HG02798 (cell line): ENCODE measurements around the gene KIF12.

Experiments used
- ATAC-seq: cut with Tn5 transposase; IDR thresholded peaks from one replicate; pipeline ENCODE4 v1.9.1; 2021; ENCODE audit warnings: mild to moderate bottlenecking; ENCODE audit not compliant: unreplicated experiment, poor library complexity

KIF12 gene

GRCh38 chr9:114124138-114124537 lies 25.0 kb upstream of the KIF12 start:
- ATAC-seq: no peak

DNA sequence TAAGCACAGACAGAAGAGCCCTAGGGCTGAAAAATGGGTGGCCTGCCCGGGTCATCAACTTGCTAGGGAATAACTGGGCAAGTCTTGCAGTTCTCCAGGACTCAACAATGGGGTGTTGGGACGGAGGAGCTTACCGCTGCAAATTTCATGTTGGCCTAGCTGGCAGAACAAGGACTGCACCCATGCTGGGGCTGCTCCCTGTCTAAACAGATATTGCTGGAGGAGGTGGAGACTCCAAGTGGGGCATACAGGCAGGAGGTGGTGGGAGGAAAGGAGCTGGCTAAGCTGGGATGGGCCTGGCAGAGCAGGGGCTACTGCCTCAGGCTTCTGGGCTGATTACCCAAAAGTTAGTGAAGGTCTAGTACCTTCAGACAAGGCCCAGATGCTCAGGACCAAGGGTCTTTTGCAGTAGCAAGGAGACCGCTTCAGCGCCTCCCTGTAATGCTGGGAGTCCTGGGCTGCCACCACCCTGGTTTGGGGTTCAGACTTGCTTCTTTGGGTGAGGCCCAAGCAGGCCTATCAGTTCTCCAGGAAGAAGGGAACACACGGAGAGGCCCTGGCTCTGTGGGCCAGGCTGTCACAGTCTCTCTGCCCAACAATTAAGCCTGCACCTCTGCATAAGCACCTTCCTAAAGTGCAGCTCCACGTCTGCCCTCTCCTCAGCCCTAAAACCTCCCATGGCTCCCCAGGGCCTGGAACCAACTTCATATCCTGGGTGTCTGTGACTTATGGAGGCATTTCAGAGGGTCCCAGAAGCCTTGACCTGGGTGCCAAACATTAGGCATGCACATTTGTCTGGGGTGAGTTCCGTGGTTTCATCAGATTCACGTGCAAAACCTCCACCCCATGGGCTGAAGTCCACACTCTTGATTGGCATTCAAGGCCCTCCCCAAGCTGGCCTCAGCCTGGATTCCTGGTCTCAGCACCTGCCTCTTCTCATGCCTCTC lies 24.2 kb upstream of the KIF12 start:
- ATAC-seq: no peak

GRCh38 chr9:114122136-114123027 lies 23.3 kb upstream of the KIF12 start:
- ATAC-seq: no peak

DNA sequence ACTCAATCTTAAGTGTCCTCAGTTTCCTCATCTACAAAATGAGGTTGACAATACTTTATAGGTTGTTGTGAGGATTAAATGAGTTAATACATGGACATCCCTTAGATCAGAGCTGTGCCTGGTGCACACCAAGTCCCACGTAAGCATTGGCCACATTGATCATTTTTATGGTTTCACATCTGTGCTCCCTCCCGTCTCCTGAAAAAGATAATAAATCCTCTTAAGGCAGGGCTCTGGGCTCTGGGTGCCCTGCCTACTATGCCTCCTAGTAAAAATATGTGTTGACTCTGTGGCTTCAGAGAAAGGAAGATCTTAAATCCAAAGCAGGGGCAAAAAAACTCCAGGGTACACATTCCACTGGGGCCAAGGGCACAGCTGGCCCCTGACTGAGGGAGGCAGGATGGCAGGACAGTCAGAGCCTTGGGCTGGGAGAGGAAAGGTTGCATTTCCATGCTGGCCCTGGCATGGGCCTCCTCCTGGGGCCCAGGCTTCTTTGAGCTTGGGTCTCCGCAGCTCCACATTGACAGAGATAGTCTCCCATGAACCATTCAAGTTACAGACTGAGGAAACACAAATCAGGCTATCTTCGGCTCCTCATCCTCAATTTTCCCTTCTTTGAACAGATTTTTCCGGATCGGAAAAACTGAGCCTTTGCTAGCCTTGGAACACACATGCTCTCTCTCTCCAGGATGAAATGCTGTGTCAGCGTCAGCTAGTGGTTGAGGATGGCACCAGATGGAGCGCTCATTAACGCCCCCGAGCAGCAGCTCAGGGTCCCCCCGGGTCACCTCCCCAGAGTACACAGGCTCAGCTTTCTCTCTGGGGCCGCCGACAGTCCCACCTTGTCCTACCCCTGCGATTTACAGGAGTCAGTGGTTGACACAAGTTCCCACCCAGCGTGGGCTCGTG lies 22.4 kb upstream of the KIF12 start:
- ATAC-seq: no peak

- ATAC-seq: no peak
Measured at GRCh38 chr9:114120192-114121014, 21.3 kb upstream of the KIF12 start.

DNA sequence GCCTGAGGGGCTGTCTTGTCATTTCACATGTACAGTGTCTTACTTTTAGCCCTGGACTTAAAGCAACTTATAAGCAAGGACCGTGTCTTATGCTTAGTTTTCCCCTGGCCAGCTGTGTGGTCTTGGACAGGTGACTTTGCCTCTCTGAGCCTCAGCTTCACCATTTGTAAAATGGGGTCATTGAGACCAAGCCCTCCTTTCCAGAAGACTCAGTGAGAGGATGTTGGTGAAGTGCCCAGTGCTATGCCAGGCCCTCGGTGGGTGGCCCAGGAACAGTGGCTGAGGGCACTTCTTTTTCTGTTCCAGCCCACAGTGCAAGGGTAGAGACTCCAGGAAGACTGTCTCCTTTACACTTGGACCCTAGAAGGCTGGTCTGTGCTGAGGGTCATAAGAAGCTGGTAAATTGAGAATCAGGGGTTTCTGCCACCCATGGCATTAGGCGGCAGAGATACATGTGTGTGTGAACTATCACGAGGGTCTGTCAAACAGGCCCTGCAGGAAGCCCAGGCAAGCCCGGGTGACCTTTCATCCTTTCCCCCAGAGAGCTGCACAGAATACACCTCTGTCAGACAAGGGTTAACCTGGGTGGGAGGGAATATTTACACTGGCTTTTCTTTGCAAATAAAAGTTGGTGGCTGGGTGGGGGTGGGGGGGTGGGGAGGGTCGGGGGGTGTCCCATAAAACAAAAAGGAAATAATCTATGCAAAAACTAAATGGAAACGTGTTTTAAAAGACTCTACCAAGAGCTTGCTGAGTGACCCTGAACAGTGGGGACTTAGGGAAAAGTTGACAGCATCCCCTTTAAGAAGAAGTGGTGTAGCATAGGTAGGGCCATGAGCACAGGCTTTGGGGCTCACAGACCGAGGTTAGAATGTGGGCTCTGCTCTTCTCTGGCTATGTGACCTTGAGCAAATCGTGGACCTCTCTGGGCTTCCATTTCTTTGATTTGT lies 20.4 kb upstream of the KIF12 start:
- no peak for ATAC-seq

GRCh38 chr9:114117996-114118830 lies 19.1 kb upstream of the KIF12 start:
- no peak for ATAC-seq

DNA sequence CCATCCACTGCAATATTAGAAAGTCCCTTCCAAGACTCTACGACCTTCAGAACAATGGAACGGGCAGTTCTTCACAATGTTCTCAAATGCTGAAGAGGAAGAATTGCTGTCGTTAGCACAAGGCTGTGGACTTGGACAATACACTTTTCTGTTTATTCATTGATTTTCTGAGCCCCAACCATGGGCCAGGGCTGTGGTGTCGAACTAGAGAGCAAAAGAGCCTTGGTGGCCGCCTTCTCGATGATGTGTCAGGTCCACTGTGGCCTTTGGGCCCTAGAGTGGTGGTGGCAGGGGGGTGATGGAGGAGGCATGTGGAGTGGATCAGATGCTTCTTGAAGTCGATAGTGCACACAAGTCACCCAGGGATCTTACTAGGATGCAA lies 18.5 kb upstream of the KIF12 start:
- no peak for ATAC-seq

GRCh38 chr9:114116126-114116747 lies 17.1 kb upstream of the KIF12 start:
- ATAC-seq: no peak

DNA sequence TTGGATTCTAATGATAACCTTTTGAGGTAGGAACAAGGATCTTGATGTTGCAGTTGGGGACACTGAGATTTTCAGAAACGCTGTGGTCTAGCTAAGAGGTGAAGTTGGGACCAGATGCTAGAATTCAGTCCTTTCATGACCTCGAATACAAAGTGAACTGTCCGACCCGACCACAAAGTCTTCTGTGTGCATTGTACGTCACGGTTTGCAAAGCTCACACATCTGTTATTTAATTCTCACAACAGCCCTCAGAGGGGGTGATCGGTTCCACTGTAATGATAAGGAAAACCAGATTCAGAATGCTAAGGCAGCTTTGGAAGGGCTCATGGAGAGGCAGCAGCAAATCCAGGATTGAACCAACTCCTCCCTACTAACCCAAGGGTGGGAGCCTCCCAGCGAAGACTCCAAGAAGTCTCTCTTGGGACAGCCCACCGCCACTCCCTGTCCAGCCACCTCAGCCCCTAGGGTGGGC lies 16.6 kb upstream of the KIF12 start:
- ATAC-seq: no peak

- no peak for ATAC-seq
Measured at GRCh38 chr9:114114364-114114763, 15.3 kb upstream of the KIF12 start.

DNA sequence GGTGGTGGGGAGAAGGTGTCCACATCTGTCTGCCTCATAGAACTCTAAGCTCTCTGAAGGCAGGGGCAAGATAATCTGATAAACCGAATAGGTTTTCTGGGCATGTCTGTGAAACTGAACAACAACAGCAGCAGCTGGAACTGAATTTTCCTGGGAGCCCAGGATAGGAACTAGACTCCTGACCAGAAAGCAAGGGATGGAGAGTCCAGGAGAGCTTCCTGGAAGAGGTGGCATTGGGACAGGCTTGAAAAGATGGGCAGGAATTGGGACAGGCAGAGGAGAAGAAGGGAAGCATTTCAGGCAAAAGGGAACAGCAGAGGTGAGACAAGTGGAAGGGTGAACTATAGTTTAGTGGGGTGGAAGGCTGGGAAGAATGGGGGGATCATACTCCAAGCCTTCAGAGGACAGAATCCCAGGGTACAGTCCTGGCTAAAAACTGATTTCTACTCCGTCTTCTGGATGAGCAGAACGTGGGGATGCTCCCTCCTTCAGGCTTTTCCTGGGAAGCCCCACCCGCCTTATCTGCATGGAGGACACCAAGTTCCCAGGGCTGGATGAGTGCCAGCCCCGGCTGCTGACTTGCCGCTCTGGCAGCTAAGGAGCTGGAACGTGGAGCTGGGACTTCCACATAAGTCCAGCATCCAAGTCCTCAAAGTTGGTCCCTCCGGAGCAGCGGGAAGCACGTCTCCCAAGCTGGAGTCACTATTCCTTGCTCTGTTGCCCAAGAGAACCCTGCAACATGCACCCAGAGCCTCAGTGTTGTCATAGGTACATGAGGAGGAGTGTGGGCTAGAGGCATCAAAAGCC lies 13.9 kb upstream of the KIF12 start:
- no peak for ATAC-seq

DNA sequence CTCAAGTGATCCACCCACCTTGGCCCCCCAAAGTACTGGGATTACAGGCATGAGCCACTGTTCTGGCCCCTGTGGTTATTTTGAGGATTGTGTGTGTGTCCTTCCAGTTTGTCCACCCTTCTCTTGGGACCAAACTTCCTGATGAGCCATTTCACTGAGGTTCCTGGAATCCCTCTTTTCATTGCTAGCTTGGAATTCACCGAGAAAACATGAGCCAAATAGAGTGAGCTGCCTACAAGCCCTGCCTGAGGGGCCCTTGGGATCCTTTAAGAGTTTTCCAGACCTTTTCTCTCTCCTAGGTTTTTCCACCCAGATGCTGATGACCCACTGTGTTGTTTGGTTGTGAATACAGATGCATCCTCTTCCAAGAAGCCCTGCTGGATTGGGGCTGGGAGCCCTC lies 13.2 kb upstream of the KIF12 start:
- ATAC-seq: no peak

- no peak for ATAC-seq
Measured at GRCh38 chr9:114110180-114110579, 11.1 kb upstream of the KIF12 start.

- ATAC-seq: no peak
Measured at GRCh38 chr9:114109124-114109523, 10.0 kb upstream of the KIF12 start.
